ENCODE measurements around the gene A1CF.
"Not testable (repeated sequence)": the region's sequence is repeated elsewhere in the genome, so short reads cannot be mapped to it uniquely, and the experiment has no call there.

The A1CF gene

DNA sequence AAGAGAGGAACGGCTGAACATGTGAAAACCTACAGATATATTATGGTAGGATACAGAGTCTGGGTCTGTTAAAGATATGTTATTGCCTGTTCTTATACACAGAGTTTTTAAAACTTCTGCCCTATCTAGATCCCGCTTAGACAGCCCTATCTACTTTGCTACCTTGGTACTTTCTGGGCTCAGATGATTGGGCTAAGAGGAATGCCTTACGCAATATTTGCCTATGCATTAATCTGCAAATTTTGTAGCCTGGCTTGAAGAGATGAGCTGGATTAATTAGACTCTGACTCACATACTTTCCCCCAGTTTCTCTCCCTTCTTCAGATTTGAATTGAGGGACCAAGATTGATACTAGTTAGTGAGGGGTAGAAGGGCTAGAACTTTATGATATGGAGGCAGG is 33.6 kb upstream of the A1CF start:
- no peaks in the 10 kb centered on the region for H3K36me3 Mint-ChIP-seq (ENCODE audit: low read depth)
- no peaks in the 10 kb centered on the region for H3K4me1 Mint-ChIP-seq
- peaks cover 16% of the 10 kb centered on the region for H3K9me3 Mint-ChIP-seq
- no peaks in the 10 kb centered on the region for H3K27me3 Mint-ChIP-seq (ENCODE audit: low read depth)
- H3K4me3 Mint-ChIP-seq, result no peak overlapping the region
- TF ChIP-seq, protein P1, sequence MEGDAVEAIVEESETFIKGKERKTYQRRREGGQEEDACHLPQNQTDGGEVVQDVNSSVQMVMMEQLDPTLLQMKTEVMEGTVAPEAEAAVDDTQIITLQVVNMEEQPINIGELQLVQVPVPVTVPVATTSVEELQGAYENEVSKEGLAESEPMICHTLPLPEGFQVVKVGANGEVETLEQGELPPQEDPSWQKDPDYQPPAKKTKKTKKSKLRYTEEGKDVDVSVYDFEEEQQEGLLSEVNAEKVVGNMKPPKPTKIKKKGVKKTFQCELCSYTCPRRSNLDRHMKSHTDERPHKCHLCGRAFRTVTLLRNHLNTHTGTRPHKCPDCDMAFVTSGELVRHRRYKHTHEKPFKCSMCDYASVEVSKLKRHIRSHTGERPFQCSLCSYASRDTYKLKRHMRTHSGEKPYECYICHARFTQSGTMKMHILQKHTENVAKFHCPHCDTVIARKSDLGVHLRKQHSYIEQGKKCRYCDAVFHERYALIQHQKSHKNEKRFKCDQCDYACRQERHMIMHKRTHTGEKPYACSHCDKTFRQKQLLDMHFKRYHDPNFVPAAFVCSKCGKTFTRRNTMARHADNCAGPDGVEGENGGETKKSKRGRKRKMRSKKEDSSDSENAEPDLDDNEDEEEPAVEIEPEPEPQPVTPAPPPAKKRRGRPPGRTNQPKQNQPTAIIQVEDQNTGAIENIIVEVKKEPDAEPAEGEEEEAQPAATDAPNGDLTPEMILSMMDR (IDR thresholded peaks at IDR 0.05; ENCODE audit: unreplicated experiment in 3 of 3), result no peak
- no peak overlapping the region for H3K27ac Mint-ChIP-seq

DNA sequence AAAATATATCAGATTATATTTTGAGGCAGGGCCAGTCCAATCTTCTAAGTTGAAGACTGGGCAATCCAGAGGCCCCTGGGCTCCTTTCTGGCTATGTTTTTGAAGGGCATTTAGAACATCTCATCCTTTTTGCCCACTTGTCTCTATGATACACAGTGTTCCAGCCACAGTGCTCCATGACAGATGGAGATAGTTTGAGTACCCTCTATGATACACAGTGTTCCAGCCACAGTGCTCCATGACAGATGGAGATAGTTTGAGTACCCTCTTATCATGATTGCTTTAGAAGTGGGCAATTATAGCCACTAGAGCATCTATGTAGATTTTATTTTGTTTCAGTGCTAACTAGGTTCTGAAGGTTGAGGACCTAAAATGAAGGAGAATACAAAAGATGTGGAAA is 33.1 kb upstream of the A1CF start:
- Mint-ChIP-seq H3K9me3 (peaks cover 11% of the 10 kb centered on the region), H3K4me3 (no peak overlapping the region), H3K27ac (no peak overlapping the region), H3K36me3 (ENCODE audit: low read depth) (no peaks in the 10 kb centered on the region), H3K4me1 (no peaks in the 10 kb centered on the region), H3K27me3 (ENCODE audit: low read depth) (no peaks in the 10 kb centered on the region)
- TF ChIP-seq, protein P1 (IDR thresholded peaks at IDR 0.05; ENCODE audit: unreplicated experiment in 3 of 3), result no peak

- Mint-ChIP-seq H3K4me3 (no peak overlapping the region), H3K36me3 (ENCODE audit: low read depth) (no peaks in the 10 kb centered on the region), H3K27me3 (ENCODE audit: low read depth) (no peaks in the 10 kb centered on the region), H3K9me3 (peaks cover 11% of the 10 kb centered on the region), H3K4me1 (no peaks in the 10 kb centered on the region), H3K27ac (no peak overlapping the region)
- TF ChIP-seq, protein P1 (IDR thresholded peaks at IDR 0.05; ENCODE audit: unreplicated experiment in 3 of 3), result no peak
Observed at GRCh38 chr10:50917486-50917885, 32.1 kb upstream of the A1CF start.

- TF ChIP-seq, protein P1 (IDR thresholded peaks at IDR 0.05; ENCODE audit: unreplicated experiment in 3 of 3), result no peak
- no peak overlapping the region for H3K27ac Mint-ChIP-seq
- no peaks in the 10 kb centered on the region for H3K27me3 Mint-ChIP-seq (ENCODE audit: low read depth)
- peaks cover 2% of the 10 kb centered on the region for H3K9me3 Mint-ChIP-seq
- no peaks in the 10 kb centered on the region for H3K36me3 Mint-ChIP-seq (ENCODE audit: low read depth)
- H3K4me3 Mint-ChIP-seq, result no peak overlapping the region
- no peaks in the 10 kb centered on the region for H3K4me1 Mint-ChIP-seq
Observed at GRCh38 chr10:50909334-50910014, 24.0 kb upstream of the A1CF start.

DNA sequence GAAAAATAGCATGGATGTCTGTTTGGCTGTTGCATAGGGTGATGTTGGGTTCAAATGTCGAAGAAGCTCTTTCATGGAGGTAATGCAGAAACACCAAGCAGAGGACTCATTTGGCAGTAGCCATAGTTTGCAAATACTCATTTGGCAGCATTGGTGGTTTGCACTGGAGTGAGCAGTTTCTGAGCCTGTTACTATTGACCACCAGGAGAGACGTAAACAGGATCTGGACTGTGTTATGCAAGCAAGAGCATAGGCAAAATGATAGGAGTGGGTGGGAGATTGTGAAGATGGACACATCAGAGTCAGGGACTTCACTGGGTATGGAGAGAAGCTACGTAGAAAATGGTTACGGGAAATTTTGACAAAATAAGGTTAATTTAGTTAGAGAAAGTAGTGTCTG is 22.9 kb upstream of the A1CF start:
- Mint-ChIP-seq H3K27ac (no peak overlapping the region), H3K27me3 (ENCODE audit: low read depth) (no peaks in the 10 kb centered on the region), H3K4me1 (no peaks in the 10 kb centered on the region), H3K4me3 (no peak overlapping the region), H3K9me3 (peaks cover 2% of the 10 kb centered on the region), H3K36me3 (ENCODE audit: low read depth) (no peaks in the 10 kb centered on the region)
- TF ChIP-seq, protein P1 (IDR thresholded peaks at IDR 0.05; ENCODE audit: unreplicated experiment in 3 of 3), result no peak

DNA sequence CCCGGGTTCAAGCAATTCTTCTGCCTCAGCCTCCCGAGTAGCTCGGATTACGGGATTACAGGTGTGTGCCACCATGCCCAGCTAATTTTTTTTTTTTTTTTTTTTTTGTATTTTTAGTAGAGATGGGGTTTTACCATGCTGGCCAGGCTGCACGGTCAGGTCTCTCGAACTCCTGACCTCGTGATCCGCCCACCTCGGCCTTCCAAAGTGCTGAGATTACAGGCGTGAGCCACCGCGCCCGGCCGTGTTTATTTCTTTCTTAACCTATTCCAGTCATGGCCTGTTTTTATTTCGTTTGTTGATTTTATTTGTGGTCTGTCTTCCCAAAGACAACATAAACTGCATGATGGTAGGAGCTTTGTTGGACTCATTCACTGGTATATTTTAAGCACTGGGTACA is 20.4 kb upstream of the A1CF start:
- H3K9me3 Mint-ChIP-seq; H3K27ac Mint-ChIP-seq; H3K27me3 Mint-ChIP-seq (ENCODE audit: low read depth); H3K36me3 Mint-ChIP-seq (ENCODE audit: low read depth); H3K4me3 Mint-ChIP-seq; H3K4me1 Mint-ChIP-seq: not testable (repeated sequence)

Measured in nephron (organoid).